ENCODE data around the gene NCAN. TPM values are rescaled to one million over a fixed set of nuclear protein-coding genes. Genes with fewer than 3 reads are reported as not detected.

NCAN gene
- total and polyA plus RNA-seq, 8 donors = 0.03 to 0.14 (median 0.09) TPM; not detected in 2

- H3K27me3 ChIP-seq = peaks cover 32 to 96% of the 10 kb centered on the region in 2 donors
Measured at GRCh38 chr19:19259741-19260140, 48.0 kb downstream of the NCAN start.

DNA sequence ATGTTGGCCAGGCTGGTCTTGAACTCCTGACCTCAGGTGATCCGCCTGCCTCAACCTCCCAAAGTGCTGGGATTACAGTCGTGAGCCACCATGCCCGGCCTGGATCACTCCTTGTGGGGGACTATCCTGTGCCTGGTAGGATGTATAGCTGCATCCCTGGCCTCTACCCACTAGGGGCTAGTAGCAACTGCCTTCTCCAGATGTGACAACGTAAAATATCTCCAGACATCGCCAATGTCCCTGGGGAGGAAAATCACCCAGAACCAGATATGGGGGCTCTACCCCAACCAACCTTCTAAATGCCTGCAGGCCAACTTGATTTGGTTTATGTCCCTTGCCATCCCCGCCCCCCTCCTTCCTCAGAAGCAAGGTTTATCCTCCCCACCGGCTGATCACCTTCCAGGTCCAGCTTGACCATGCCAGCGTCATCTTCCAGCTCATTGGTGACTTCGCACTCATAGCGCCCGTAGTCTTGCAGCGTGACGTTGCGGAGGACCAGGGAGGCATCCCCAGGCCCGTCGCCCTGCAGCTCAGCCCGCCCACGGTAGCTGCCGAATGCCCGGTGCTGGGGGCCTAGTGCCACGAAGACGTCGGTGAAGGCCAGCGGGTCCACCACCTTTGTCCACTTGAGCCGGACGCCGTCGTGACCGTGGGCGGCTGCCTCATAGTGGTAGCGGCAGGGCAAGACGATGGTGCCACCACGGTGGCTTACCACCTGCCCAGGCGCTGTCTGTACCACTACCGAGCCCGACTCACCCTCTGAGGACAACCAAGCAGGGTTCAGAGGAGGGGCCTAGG lies 48.9 kb downstream of the NCAN start:
- Histone ChIP-seq H3K36me3 (no peaks in the 10 kb centered on the region), H3K27me3 (peaks cover 32 to 87% of the 10 kb centered on the region in 2 donors), H3K4me3 (no peak overlapping the region), H3K27ac (no peak overlapping the region), H3K4me1 (peaks cover 0 to 10% of the 10 kb centered on the region in 2 donors), H3K9me3 (peaks cover 0 to 5% of the 10 kb centered on the region in 2 donors)
- ATAC-seq (no peak), DNase-seq (no peak)
- intact Hi-C loops (cut with DNase I) = no loop called here
- TF ChIP-seq, protein P1, sequence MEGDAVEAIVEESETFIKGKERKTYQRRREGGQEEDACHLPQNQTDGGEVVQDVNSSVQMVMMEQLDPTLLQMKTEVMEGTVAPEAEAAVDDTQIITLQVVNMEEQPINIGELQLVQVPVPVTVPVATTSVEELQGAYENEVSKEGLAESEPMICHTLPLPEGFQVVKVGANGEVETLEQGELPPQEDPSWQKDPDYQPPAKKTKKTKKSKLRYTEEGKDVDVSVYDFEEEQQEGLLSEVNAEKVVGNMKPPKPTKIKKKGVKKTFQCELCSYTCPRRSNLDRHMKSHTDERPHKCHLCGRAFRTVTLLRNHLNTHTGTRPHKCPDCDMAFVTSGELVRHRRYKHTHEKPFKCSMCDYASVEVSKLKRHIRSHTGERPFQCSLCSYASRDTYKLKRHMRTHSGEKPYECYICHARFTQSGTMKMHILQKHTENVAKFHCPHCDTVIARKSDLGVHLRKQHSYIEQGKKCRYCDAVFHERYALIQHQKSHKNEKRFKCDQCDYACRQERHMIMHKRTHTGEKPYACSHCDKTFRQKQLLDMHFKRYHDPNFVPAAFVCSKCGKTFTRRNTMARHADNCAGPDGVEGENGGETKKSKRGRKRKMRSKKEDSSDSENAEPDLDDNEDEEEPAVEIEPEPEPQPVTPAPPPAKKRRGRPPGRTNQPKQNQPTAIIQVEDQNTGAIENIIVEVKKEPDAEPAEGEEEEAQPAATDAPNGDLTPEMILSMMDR (IDR thresholded peaks at IDR 0.05) = no peak

More at GRCh38 chr19:19259741-19260140, 48.0 kb downstream of the NCAN start:
- TF ChIP-seq, protein P1 (IDR thresholded peaks at IDR 0.05) = no peak
- H3K9me3 ChIP-seq = peaks cover 0 to 5% of the 10 kb centered on the region in 2 donors
- no peak overlapping the region for H3K4me3 ChIP-seq
- H3K36me3 ChIP-seq = no peaks in the 10 kb centered on the region
- DNase-seq (no peak), ATAC-seq (no peak)
- H3K27ac ChIP-seq = no peak overlapping the region
- intact Hi-C loops (cut with DNase I) = no loop called here
- peaks cover 0 to 10% of the 10 kb centered on the region in 2 donors for H3K4me1 ChIP-seq

DNA sequence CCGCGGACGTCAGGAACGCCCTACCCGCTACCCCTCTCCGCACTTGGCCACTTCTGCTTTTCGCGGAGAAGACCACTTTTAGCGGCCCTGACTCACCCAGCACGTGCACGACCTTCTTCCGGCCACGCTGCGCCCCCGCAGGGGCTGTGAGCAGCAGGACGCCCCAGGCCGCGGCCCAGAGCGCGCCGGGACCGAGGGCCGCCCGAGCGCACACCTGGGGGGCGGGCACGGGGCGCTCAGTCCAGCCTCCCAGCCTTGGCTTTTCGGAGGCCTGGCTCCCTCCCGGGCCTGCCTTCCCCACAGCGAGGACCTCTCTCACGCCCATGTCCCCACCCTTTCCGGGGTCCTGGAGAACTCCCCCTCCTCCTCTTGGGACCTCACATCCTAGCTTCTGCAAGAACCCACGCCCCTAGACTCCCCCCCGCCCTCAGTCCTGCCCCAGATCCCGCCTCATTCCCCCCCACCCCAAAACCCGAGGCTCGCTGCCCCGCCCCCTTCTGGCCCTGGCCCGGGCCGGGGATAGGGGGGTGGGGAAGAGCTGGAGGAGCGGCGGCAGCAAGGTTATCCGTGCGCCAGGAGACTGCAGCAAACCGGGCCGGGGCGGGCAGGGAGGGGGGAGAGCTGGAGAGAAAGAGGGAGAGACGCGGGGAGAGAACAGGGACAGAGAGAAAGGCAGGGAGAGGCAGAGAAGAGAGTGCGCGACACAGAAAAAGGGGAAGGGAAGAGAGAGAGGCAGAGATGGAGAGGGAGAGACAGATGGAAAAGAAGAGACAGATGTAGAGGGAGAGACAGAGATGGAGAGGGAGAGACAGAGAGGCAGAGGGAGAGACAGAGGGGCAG lies 49.8 kb downstream of the NCAN start:
- DNase-seq = peak in 3 of 4 donors; percentile 46 to 70 (median 61)
- no peak for ATAC-seq
- Histone ChIP-seq H3K27ac (no peak overlapping the region), H3K4me3 (no peak overlapping the region), H3K9me3 (peaks cover 0 to 5% of the 10 kb centered on the region in 2 donors), H3K36me3 (no peaks in the 10 kb centered on the region), H3K4me1 (peaks cover 0 to 6% of the 10 kb centered on the region in 2 donors), H3K27me3 (peaks cover 32 to 78% of the 10 kb centered on the region in 2 donors)
- intact Hi-C loops (cut with DNase I) = no loop called here
- TF ChIP-seq, protein P1 (IDR thresholded peaks at IDR 0.05) = no peak

- ATAC-seq = no peak
- TF ChIP-seq, protein P1 (IDR thresholded peaks at IDR 0.05) = no peak
- intact Hi-C loops (cut with DNase I) = no loop called here
- Histone ChIP-seq H3K36me3 (no peaks in the 10 kb centered on the region), H3K4me3 (no peak overlapping the region), H3K9me3 (peaks cover 0 to 5% of the 10 kb centered on the region in 2 donors), H3K27me3 (peaks cover 32 to 69% of the 10 kb centered on the region in 2 donors), H3K4me1 (peaks cover 0 to 6% of the 10 kb centered on the region in 2 donors), H3K27ac (no peak overlapping the region)
- DNase-seq = peak in 1 of 4 donors; percentile 76
Measured at GRCh38 chr19:19262190-19263057, 50.7 kb downstream of the NCAN start.

Data from left lung (tissue), 10 donors.